Fibroblast of lung (primary cell): ENCODE data around the gene PARP8.

Source experiments
- EZH2 ChIP-seq: IDR thresholded peaks from 2 replicates; pipeline ENCODE4 v1.5.1; 2012; ENCODE audit warnings: low read length, control low read depth, mild to moderate bottlenecking; ENCODE audit errors: missing control alignments
- TF ChIP-seq, protein P1 (sequence below), 2 donors: IDR thresholded peaks in 1 of 2; conservative IDR thresholded peaks in 1 of 2; 1 replicate in 1 of 2; 2 replicates in 1 of 2; pipeline ENCODE4 v1.5.1; 2011 to 2012; ENCODE audit warnings: low read length in 2 of 2, control low read depth in 1 of 2, inconsistent platforms in 1 of 2, low read depth in 1 of 2, mild to moderate bottlenecking in 1 of 2

DNA sequence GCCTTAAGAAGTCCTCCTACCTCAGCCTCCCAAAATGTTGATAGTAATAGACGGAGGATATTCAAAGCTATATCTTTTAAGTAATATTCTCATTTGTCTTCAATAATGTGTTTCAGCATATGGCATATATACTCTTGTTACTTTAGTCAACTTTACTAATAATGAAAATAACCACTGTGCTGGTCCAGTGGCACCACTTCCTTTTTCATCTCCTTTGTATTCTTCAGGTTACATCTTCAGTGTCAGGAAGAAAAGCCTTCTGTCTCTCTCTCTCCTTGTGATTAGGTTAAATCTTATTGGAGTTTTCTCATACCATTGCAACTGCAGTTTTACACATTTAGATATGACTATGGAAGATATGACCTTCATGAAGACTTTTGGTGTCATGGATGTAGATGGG is 31.3 kb downstream of the PARP8 start:
- TF ChIP-seq, protein P1, sequence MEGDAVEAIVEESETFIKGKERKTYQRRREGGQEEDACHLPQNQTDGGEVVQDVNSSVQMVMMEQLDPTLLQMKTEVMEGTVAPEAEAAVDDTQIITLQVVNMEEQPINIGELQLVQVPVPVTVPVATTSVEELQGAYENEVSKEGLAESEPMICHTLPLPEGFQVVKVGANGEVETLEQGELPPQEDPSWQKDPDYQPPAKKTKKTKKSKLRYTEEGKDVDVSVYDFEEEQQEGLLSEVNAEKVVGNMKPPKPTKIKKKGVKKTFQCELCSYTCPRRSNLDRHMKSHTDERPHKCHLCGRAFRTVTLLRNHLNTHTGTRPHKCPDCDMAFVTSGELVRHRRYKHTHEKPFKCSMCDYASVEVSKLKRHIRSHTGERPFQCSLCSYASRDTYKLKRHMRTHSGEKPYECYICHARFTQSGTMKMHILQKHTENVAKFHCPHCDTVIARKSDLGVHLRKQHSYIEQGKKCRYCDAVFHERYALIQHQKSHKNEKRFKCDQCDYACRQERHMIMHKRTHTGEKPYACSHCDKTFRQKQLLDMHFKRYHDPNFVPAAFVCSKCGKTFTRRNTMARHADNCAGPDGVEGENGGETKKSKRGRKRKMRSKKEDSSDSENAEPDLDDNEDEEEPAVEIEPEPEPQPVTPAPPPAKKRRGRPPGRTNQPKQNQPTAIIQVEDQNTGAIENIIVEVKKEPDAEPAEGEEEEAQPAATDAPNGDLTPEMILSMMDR (conservative IDR thresholded peaks at IDR 0.05 in 1 of 2, IDR thresholded peaks at IDR 0.05 in 1 of 2; ENCODE audit: low read depth in 1 of 2, low read length in 2 of 2) = no peak
- no peak for TF ChIP-seq EZH2
